GM21528 (cell line): ENCODE results near the gene BSG.
"Not testable (repeated sequence)": the region's sequence is repeated elsewhere in the genome, so short reads cannot be mapped to it uniquely, and the experiment has no call there.

Experiments
- ATAC-seq: cut with Tn5 transposase; IDR thresholded peaks from one replicate; pipeline ENCODE4 v1.9.1; 2021; ENCODE audit warnings: mild to moderate bottlenecking, moderate library complexity; ENCODE audit not compliant: unreplicated experiment, low FRiP score

The BSG gene

DNA sequence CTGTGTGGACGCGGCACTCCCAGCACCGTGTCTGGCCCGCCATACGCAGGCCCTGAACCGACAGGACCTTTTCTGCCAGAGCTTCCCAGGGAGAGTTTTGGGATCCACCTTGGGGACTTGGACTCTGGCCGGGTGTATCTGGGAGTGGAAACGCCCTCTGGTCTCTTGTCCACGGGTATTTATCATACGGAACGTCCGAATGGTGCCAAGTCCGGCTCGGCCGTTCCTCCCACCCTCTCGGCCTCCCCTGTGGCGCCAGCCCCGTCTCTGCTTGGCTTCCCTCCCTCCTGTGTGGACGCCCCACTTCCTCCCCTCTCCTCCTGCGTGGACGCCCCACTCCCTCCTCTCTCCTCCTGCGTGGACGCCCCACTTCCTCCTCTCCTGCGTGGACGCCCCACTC is 29.4 kb downstream of the BSG start:
- no peak for ATAC-seq

DNA sequence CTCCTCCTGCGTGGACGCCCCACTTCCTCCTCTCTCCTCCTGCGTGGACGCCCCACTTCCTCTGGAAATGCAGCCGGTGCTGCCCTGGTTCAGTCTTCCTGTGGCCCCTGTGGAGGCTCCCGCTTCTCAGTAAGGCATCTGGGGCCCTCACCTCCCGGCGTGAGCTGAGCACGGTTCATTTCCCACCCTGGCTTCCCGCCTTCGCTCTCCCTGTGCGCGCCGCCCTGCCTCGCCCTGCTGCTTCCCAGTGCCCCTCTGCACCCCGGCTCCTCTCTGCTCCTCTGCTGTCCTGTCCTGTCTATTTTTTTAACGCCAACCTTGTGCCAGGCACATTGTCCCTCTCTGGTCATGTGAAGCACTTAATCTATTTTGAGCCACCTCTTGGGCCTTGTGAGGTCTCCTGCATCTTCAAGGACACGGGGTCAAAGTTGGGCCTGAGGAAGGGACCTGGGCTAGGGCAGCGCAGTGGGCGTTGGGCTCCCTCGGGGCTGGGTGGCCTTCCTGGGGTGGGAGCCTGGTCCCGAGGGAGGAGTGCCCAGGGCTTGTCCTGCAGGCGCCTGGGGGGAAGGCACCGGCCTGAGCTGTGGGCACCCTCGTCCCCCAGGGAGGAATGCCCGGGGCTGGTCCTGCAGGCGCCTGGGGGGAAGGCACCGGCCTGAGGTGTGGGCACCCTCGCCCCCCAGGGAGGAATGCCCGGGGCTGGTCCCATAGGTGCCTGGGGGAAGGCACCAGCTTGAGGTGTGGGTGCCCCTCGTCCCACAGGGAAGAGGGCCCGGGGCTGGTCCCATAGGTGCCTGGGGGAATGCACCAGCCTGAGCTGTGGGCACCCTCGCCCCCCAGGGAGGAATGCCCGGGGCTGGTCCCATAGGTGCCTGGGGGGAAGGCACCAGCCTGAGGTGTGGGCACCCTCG is 30.2 kb downstream of the BSG start:
- ATAC-seq = no peak

DNA sequence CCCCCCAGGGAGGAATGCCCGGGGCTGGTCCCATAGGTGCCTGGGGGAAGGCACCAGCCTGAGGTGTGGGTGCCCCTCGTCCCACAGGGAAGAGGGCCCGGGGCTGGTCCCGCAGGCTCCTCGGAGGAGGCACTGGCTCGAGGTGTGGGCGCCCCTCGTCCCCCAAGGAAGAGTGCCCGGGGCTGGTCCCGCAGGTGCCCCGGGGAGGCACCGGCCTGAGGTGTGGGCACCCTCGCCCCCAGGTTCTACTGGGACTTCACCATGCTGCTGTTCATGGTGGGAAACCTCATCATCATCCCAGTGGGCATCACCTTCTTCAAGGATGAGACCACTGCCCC is 30.9 kb downstream of the BSG start:
- ATAC-seq = not testable (repeated sequence)

DNA sequence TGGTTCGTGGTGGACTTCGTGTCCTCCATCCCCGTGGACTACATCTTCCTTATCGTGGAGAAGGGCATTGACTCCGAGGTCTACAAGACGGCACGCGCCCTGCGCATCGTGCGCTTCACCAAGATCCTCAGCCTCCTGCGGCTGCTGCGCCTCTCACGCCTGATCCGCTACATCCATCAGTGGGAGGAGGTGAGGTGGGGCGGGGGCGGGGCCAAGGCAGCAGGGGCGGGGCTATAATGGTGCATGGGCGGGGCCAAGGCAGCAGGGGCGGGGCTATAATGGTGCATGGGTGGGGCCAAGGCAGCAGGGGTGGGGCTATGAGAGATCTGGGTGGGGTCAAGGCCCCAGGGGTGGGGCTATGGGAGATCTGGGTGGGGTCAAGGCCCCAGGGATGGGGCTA is 31.4 kb downstream of the BSG start:
- not testable (repeated sequence) for ATAC-seq

DNA sequence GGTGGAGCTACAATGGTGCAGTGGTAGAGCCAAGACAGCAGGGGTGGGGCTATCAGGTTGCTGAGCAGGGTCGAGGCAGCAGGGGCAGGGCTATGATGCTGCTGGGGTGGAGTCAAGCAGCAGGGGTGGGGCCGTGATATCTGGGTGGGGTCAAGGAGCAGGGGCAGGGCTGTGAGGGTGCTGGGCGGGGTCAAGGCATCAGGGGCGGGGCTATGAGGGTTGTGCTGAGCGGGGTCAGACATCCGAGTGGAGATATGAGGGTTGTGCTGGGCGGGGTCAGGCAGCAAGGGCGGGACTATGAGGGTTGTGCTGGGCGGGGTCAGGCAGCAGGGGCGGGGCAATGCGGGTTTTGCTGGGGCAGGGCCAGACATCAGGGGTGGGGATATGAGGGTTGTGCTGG is 32.0 kb downstream of the BSG start:
- ATAC-seq = no peak

DNA sequence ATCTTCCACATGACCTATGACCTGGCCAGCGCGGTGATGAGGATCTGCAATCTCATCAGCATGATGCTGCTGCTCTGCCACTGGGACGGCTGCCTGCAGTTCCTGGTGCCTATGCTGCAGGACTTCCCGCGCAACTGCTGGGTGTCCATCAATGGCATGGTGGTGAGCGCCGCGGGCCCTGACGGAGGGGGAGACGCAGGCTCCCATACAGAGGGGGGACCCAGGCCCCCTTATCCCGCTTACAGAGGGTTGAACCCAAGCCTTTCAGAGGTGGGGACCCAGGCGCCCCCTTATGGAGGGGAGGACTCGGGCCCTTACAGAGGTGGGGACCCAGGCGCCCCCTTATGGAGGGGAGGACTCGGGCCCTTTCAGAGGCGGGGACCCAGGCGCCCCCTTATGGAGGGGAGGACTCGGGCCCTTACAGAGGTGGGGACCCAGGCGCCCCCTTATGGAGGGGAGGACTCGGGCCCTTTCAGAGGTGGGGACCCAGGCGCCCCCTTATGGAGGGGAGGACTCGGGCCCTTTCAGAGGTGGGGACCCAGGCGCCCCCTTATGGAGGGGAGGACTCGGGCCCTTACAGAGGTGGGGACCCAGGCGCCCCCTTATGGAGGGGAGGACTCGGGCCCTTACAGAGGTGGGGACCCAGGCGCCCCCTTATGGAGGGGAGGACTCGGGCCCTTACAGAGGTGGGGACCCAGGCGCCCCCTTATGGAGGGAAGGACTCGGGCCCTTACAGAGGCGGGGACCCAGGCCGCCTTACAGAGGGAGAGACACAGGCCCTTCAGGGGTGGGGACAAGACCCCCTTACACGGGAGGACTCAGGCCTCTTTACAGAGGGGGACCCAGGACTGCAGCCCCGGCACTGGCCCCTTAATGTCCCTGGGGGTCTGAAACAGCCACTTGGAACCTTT is 32.9 kb downstream of the BSG start:
- not testable (repeated sequence) for ATAC-seq

DNA sequence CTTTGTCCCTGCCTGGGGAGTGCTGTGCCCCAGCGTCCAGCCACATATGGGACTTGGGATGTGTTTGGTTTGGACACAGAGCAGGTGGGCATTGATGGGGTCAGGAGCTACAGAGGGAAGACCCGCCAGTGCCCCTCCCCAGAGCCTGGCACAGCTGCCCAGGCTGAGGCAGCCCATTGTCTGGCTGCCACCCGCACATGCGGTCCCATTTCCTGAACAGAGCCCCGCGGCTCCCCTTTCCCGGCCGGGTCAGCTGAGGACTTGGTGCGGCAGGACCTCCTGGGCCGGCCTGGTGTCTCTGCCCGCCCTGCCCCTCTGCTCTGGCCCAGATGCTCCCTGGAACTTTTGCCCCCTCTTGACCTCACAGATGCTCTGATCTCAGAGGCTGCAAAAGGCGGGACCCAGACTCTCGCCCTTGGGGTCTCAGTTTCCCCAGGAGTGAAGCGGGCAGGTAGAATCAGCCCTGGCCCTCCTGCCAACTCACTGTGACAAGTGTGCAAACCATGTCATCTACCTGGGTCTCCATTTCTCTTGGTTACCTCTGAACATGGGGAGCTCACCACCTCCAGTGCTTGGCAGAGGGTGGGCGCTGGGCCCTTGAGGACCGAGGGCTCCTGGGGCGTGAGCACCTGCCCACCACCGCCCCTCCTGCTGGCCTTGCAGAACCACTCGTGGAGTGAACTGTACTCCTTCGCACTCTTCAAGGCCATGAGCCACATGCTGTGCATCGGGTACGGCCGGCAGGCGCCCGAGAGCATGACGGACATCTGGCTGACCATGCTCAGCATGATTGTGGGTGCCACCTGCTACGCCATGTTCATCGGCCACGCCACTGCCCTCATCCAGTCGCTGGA is 35.1 kb downstream of the BSG start:
- ATAC-seq = no peak

DNA sequence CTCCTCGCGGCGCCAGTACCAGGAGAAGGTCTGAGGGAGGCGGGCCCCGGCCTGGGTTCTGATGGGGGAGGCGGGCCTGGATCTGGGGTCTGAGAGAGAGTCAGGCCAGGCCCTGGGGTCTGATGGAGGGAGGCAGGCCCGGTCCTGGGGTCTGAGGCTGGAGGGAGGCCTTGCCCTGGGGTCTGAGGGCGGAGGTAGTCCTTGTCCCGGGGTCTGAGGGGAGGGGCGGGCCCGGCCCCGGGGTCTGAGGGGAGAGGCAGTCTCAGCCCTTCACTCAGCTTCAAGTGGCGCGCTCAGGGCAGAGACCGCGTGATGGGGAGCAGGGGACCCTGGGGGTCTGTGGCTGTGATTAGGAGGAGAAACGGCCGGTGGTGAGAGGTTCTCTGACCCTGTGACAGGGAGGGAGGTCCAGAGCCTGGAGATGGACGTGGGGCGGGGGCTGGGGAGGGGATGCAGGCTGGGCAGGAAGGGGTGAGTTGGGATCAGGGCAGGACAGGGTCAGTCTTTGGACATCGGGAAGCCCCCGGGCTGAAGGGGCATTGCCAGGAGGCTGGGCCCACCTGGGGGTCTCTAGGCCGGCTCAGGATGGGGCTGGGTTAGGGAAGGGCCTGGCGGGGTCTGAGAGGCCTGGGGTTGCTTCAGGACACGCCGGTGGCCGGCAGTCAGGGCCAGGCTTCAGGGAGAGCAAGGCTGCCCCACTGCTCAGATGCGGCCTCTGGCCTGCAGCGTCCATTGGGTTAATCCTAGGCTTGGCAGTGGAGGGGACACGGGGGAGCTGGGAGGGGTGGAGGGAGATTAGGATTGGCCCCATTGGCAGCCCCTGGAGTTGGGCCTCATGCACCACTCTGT is 36.0 kb downstream of the BSG start:
- ATAC-seq = no peak

DNA sequence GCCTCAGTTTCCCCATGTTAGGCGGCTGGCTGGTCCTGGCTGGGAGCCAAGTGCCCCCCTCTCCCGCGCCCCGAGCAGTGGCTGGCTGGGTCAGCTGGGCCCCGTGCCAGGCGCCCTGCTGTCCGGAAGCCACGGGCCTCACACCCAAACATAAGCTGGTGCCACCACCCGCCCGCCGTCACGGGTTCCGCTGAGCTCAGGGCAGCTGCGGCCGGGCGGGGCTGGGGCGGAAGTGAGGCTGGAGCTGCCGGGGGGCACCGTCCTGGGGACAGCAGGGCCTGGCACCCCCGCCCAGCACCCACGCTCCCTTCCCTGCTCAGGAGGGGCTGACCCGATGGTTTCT is 36.6 kb downstream of the BSG start:
- ATAC-seq = no peak

DNA sequence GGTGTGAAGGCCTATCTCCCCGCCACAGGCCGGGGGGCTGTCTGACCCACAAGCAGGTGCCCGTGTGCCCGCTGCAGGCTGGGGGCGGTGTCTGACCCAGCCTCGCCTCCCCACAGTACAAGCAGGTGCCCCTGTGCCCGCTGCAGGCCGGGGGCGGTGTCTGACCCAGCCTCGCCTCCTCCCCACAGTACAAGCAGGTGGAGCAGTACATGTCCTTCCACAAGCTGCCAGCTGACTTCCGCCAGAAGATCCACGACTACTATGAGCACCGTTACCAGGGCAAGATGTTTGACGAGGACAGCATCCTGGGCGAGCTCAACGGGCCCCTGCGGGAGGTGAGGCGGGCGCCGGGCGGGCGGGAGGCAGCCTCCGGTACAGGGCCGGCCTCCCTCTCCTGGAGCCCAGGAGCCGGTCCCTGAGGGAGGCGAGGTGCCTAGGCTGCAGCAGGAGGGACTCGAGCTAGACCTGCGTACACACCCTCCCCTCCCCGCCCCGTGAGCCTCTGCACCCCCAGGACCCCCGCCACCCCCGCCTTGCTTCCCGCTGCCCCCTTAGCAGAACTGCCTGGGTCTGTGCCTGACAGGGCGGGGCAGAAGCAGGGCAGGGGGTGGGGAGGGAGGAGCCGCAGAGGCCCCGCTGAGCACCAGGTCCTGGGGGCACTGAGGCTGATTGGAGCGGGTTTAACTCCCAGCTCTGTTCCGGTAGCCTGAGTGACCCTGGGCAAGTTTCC is 37.8 kb downstream of the BSG start:
- no peak for ATAC-seq

DNA sequence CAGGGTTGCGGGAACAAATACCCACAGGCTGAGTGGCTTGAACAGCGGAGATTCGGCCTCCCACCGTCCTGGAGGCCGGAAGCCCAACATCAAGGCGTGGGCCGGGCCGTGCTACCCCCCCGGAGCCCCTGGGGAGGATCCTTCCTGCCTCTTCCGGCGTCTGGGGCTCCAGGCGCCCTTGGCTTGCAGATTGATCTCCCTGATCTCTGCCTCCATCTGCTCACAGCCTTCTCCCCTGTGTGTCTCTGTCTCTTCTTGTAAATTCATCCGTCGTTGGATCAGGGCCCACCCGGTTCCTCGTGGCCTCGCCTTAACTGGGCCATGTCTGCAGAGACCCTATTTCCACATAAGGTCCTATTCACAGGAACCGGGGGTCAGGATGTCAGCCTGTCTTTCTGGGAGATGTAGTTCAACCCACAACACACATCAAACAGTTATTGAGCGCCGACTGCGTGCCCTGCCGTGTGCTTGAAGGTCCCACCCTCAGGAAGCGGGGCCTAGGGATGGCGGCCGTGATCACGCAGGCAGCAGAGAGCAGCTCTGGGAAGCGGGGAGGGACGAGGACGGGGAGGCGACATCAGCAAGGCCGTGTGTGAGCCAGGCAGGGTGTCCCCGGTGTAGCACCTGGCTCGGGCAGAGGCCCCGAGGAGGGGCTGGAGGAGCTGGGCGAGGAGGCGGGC is 38.5 kb downstream of the BSG start:
- ATAC-seq = no peak

DNA sequence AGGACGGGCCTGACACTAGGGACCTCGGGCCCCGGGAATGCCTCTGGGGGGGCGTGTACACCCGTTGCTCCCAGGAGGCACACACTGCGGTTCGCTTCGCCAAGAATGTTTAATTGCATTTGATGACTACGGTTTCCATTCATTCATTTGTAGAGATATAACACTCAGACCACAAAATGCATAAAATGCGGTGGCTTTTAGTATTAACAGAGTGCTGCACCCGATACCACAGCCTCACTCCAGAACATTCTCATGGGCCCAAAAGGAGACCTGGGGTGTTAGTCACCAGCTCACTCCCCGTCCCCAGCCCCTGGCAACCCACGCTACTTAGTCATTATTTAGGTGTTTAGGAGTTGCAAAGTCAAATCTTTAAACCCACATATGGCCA is 39.1 kb downstream of the BSG start:
- ATAC-seq = no peak

DNA sequence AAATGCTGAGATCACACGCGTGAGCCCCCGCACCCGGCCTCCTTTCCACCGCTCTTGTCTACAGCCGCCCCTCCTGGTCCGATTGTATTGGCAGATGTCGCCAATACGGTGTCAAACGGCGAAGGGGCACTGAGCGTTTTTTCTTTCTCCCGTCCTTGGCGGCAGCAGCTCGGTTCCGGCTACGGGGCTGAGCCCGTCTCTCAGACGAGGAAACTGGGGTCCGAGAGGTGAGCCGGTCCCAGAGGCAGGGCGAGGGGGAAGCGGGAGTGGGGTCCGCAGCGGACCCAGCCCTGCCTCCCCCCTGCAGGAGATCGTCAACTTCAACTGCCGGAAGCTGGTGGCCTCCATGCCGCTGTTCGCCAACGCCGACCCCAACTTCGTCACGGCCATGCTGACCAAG is 40.5 kb downstream of the BSG start:
- no peak for ATAC-seq

DNA sequence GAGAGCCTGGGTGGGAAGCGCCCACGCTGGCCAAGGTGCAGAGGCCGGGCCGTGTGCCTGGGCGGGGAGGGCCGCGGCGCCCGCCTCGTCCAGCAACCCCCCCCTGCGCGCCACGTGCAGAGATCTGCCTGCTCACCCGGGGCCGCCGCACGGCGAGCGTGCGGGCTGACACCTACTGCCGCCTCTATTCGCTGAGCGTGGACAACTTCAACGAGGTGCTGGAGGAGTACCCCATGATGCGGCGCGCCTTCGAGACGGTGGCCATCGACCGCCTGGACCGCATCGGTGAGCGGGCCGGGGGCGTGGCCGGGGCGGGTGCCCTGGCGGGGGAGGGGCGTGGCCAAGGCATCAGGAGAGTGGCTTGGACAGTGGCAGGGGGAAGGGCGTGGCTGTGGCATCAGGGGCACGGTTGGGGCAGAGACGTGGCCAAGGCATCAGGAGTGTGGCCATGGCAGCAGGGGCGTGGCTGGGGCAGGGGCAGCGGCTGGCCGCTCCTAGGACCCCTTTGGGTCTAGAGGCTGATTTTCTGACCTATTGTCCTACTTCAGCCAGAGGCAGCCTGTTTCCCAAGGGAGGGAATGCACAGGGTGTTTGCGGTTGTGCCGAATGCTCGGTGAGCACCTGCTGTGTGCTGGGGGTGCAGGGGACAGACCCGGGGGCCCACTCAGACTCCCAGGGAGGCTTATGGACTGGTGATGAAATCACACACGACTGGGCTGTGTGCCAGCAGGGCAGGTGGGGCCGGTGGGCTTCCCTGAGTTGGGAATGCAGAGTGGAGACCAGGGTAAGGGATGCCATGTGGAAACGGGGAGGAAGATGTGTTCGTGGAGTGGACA is 41.6 kb downstream of the BSG start:
- no peak for ATAC-seq

DNA sequence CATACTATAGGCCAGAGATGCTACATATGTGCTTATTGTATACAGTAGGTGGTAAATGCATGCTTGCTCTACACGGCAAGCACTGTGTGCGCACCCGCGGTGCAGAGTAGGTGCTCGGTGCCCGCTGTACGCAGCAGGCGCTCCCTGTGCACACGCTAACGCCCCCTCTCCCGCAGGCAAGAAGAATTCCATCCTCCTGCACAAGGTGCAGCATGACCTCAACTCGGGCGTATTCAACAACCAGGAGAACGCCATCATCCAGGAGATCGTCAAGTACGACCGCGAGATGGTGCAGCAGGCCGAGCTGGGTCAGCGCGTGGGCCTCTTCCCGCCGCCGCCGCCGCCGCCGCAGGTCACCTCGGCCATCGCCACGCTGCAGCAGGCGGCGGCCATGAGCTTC is 43.2 kb downstream of the BSG start:
- no peak for ATAC-seq

DNA sequence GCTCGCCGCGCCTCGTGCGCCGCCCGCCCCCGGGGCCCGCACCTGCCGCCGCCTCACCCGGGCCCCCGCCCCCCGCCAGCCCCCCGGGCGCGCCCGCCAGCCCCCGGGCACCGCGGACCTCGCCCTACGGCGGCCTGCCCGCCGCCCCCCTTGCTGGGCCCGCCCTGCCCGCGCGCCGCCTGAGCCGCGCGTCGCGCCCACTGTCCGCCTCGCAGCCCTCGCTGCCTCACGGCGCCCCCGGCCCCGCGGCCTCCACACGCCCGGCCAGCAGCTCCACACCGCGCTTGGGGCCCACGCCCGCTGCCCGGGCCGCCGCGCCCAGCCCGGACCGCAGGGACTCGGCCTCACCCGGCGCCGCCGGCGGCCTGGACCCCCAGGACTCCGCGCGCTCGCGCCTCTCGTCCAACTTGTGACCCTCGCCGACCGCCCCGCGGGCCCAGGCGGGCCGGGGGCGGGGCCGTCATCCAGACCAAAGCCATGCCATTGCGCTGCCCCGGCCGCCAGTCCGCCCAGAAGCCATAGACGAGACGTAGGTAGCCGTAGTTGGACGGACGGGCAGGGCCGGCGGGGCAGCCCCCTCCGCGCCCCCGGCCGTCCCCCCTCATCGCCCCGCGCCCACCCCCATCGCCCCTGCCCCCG is 43.8 kb downstream of the BSG start:
- ATAC-seq = no peak

DNA sequence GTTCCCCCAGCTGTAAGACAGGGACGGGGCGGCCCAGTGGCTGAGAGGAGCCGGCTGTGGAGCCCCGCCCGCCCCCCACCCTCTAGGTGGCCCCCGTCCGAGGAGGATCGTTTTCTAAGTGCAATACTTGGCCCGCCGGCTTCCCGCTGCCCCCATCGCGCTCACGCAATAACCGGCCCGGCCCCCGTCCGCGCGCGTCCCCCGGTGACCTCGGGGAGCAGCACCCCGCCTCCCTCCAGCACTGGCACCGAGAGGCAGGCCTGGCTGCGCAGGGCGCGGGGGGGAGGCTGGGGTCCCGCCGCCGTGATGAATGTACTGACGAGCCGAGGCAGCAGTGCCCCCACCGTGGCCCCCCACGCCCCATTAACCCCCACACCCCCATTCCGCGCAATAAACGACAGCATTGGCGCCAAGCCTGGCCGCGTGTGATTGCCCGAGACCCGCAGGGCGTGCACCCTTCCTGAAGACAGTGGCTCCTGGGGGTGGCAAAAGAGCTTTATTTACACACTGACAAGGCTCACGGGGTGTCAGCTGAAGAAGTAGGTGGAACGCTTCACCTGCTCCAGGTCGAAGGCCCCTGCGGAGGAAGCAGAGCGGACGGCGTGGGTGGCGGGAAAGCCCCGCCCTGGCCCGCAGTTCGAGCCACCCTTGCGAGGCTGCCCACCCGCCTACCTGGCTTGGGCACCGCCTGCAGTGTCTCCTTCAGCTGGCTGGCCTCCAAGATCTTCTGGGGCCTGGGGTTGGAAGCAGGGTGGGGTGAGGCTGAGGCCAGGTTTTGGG is 44.5 kb downstream of the BSG start:
- ATAC-seq = no peak
